PFSK-1 (cell line): ENCODE measurements around the gene POLR2A.

Experiments used
- FOXP2 ChIP-seq: optimal IDR thresholded peaks from 2 replicates; pipeline ENCODE3; 2011; ENCODE audit warnings: borderline replicate concordance, control low read depth, inconsistent platforms; ENCODE audit not compliant: insufficient read depth; ENCODE audit errors: extremely low read length, extremely low read depth
- POLR2AphosphoS5 ChIP-seq: IDR thresholded peaks from 2 replicates; pipeline ENCODE4 v1.6.1; 2012; ENCODE audit warnings: low read depth, mild to moderate bottlenecking, control low read depth, low read length, moderate library complexity
- SIN3A ChIP-seq: IDR thresholded peaks from 2 replicates; pipeline ENCODE4 v1.6.1; 2012; ENCODE audit warnings: mild to moderate bottlenecking, low read length, moderate library complexity, borderline replicate concordance; ENCODE audit not compliant: insufficient read depth
- TAF1 ChIP-seq: IDR thresholded peaks from 2 replicates; pipeline ENCODE4 v1.6.1; 2012; ENCODE audit warnings: low read length, control low read depth, borderline replicate concordance; ENCODE audit not compliant: insufficient read depth
- TF ChIP-seq, protein P1 (sequence below), 2 experiments: IDR thresholded peaks; 2 replicates each; pipeline versions ENCODE4 v1.6.1 to v1.8.0; 2011 to 2012; ENCODE audit warnings: low read depth in 2 of 2, low read length in 2 of 2, control low read depth in 1 of 2, inconsistent platforms in 1 of 2, mild to moderate bottlenecking in 1 of 2, moderate library complexity in 1 of 2; ENCODE audit not compliant: insufficient read depth in 1 of 2

POLR2A gene

DNA sequence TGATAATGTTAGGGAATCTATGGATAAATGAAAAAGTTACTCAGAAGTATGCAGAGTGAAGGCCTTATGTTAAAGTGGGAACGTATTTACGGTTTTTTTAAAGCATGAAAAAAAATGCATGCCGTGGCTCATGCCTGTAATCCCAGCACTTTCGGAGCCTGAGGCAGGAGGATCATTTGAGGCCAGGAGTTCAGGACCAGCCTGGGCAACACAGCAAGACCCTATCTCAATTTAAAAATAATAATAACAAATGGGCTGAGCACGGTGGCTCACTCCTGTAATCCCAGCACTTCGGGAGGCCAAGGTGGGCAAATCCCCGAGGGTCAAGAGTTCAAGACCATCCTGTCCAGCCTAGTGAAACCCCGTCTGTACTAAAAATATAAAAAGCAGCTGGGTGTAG, 6.0 kb downstream of the POLR2A start:
- TF ChIP-seq SIN3A (no peak), TAF1 (no peak), POLR2AphosphoS5 (no peak), FOXP2 (no peak)
- TF ChIP-seq, protein P1, sequence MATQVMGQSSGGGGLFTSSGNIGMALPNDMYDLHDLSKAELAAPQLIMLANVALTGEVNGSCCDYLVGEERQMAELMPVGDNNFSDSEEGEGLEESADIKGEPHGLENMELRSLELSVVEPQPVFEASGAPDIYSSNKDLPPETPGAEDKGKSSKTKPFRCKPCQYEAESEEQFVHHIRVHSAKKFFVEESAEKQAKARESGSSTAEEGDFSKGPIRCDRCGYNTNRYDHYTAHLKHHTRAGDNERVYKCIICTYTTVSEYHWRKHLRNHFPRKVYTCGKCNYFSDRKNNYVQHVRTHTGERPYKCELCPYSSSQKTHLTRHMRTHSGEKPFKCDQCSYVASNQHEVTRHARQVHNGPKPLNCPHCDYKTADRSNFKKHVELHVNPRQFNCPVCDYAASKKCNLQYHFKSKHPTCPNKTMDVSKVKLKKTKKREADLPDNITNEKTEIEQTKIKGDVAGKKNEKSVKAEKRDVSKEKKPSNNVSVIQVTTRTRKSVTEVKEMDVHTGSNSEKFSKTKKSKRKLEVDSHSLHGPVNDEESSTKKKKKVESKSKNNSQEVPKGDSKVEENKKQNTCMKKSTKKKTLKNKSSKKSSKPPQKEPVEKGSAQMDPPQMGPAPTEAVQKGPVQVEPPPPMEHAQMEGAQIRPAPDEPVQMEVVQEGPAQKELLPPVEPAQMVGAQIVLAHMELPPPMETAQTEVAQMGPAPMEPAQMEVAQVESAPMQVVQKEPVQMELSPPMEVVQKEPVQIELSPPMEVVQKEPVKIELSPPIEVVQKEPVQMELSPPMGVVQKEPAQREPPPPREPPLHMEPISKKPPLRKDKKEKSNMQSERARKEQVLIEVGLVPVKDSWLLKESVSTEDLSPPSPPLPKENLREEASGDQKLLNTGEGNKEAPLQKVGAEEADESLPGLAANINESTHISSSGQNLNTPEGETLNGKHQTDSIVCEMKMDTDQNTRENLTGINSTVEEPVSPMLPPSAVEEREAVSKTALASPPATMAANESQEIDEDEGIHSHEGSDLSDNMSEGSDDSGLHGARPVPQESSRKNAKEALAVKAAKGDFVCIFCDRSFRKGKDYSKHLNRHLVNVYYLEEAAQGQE (IDR thresholded peaks at IDR 0.05; ENCODE audit: insufficient read depth in 1 of 2, low read depth in 2 of 2, low read length in 2 of 2): no peak

DNA sequence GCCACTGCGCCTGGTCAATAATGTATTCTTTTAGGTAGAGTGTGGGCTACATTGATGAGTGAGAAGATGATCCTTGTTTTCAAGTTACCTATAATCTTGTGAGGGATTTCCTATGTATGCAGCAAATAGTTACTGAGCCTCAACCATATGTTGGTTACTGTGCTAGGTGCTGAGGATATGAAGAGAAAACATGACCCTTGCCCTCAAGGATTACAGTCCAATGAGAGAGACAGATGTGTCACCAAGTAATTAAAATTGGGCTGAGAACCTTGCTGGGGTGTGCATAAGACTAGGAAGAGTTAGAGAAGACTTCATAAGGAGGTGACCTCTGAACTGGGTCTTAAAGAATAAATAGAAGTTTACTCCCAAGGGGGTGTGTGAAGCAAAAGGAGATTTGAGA, 7.4 kb downstream of the POLR2A start:
- TF ChIP-seq POLR2AphosphoS5 (no peak), FOXP2 (no peak), SIN3A (no peak), TAF1 (no peak)
- TF ChIP-seq, protein P1 (IDR thresholded peaks at IDR 0.05; ENCODE audit: insufficient read depth in 1 of 2, low read depth in 2 of 2, low read length in 2 of 2): no peak

DNA sequence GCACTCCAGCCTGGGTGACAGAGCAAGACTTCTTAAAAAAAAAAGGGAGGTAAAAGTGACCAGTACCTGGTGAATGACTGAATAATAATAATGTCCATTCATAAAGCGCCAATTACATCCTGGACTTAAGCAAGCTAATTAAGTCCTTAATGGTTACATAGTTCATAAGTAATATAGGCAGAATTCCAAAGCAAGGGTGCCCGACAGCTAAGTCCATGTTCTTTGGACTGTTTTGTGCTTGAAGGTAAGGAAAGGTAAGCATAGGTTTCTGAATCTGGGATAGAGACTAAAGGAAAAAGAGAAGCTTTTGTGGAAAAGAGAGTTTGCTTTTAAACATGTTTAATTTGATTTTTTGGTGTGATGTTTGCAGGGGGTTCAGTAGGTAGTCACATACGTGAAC, 9.8 kb downstream of the POLR2A start:
- TF ChIP-seq SIN3A (no peak), POLR2AphosphoS5 (no peak), FOXP2 (no peak), TAF1 (no peak)
- TF ChIP-seq, protein P1 (IDR thresholded peaks at IDR 0.05; ENCODE audit: insufficient read depth in 1 of 2, low read depth in 2 of 2, low read length in 2 of 2): no peak

DNA sequence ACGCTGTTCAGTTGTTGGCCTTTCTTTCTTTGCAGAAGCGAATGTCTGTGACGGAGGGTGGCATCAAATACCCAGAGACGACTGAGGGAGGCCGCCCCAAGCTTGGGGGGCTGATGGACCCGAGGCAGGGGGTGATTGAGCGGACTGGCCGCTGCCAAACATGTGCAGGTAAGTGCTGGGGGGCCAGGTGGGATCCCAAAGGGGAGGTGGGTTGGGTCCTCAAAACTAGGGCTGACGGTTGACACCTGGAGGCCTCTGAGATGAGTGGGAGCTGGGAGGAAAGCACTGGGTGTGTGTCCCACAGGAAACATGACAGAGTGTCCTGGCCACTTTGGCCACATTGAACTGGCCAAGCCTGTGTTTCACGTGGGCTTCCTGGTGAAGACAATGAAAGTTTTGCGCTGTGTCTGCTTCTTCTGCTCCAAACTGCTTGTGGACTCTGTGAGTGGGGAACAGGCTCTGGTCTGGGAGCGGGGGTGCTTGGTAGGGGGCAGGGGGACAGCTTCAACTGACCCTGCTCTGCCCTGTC, 11.8 kb downstream of the POLR2A start:
- TF ChIP-seq, protein P1 (IDR thresholded peaks at IDR 0.05; ENCODE audit: insufficient read depth in 1 of 2, low read depth in 2 of 2, low read length in 2 of 2): no peak
- TF ChIP-seq TAF1: no peak
- TF ChIP-seq SIN3A: no peak
- TF ChIP-seq FOXP2: no peak
- no peak for TF ChIP-seq POLR2AphosphoS5
